ENCODE data around the gene EARS2.

DNA sequence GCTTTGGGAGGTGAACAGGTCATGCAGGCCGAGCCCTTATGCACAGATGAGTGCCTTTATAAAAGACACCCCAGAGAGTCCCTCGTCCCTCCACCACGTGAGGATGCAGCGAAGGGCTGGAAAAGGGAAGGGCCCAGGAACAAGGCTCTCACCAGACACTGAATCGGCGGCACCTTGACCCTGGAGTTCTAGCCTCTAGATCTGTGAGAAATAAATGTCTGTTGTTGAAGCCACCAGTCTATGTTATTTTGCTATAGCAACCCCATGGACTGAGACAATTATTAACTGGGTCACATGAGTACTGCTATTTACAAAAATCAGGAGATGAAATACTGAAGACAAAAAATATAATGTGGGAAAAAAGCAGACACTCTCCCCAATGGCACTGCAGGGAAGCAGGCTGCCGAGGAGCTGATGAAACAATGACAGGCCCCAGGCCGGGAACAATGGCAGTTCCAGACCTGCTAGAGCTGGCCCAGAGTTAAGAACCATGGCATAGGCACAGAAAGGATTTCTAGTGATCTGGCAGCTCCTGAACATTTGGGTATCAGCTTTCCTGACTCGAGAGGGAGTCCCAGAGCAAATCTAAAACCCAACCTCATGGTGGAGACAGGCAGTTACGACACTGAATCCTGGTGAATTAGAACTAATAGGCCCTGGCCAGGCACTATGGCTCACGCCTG, 29.0 kb downstream of the EARS2 start:
- TF ChIP-seq, protein P1, sequence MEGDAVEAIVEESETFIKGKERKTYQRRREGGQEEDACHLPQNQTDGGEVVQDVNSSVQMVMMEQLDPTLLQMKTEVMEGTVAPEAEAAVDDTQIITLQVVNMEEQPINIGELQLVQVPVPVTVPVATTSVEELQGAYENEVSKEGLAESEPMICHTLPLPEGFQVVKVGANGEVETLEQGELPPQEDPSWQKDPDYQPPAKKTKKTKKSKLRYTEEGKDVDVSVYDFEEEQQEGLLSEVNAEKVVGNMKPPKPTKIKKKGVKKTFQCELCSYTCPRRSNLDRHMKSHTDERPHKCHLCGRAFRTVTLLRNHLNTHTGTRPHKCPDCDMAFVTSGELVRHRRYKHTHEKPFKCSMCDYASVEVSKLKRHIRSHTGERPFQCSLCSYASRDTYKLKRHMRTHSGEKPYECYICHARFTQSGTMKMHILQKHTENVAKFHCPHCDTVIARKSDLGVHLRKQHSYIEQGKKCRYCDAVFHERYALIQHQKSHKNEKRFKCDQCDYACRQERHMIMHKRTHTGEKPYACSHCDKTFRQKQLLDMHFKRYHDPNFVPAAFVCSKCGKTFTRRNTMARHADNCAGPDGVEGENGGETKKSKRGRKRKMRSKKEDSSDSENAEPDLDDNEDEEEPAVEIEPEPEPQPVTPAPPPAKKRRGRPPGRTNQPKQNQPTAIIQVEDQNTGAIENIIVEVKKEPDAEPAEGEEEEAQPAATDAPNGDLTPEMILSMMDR (IDR thresholded peaks at IDR 0.05) = no peak
- no peak for TF ChIP-seq POLR2A (IDR thresholded peaks at IDR 0.05)

Measured in lower leg skin (tissue), 3 donors.